ENCODE results near the gene CAMK2N1.
"Not testable (repeated sequence)": the region's sequence is repeated elsewhere in the genome, so short reads cannot be mapped to it uniquely, and the experiment has no call there.

Gene CAMK2N1

DNA sequence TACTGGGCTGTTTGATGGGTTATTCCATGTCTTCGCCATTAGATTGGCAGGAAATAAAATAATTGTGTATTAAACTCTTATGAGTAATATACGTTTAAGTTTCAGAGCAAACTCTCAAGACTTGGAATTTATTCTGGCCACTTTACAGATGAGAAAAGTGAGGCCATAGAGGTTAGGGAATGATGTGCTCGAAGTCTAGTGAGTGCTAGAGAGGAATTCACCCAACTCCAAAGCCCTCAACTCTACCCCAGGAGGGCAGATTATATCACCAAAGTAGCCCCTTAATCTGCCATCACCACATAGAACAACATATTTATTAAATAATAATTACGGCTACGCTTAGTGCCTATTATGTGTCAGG, 22.4 kb upstream of the CAMK2N1 start:
- H3K4me1 ChIP-seq (ENCODE audit: control insufficient read depth, low read depth, low read length), result no peaks in the 10 kb centered on the region
- H3K9ac ChIP-seq (ENCODE audit: low read length), result peak overlapping the region; percentile 53
- peak overlapping the region; percentile 84 for H3K4me3 ChIP-seq (ENCODE audit: low read length)
- no peaks in the 10 kb centered on the region for H3K9me3 ChIP-seq (ENCODE audit: control insufficient read depth, low read depth, low read length)
- H3K36me3 ChIP-seq (ENCODE audit: control insufficient read depth, low read depth, low read length), result peaks cover 7% of the 10 kb centered on the region
- H3K27ac ChIP-seq (ENCODE audit: low read length), result no peak overlapping the region
- H3K27me3 ChIP-seq (ENCODE audit: control insufficient read depth, insufficient read depth, low read length), result peaks cover 30% of the 10 kb centered on the region

GRCh38 chr1:20507564-20508410, 21.8 kb upstream of the CAMK2N1 start, which contains the start of gene MUL1:
Gene MUL1, minus strand, starts transcription at chr1:20508151. Its CDS starts 127 bp downstream, at chr1:20508024.
- Histone ChIP-seq H3K27ac (ENCODE audit: low read length) (no peak within 1 kb of the TSS), H3K4me3 (ENCODE audit: low read length) (peak within 1 kb of the TSS; percentile 84), H3K27me3 (ENCODE audit: control insufficient read depth, insufficient read depth, low read length) (peaks cover 25% of the 10 kb centered on the region), H3K9me3 (ENCODE audit: control insufficient read depth, low read depth, low read length) (no peaks in the 10 kb centered on the region), H3K9ac (ENCODE audit: low read length) (peak within 1 kb of the TSS; percentile 53), H3K4me1 (ENCODE audit: control insufficient read depth, low read depth, low read length) (no peaks in the 10 kb centered on the region), H3K36me3 (ENCODE audit: control insufficient read depth, low read depth, low read length) (peaks cover 11% of the 10 kb centered on the region)

DNA sequence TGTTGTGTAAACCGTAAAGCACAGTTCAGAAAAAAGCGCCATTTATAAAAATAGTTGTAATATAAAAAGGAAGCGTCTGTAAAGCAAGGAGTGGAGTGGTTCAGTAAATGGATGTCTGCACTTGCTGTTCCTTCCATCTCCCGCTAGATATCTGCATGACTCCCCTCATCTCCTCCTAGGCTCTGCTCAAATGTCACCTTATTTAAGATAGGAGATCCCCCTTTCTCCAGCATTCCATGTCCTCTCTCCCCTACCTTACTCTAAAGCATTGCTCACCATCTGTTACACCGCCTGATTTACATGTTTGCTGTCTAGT, 21.2 kb upstream of the CAMK2N1 start:
- H3K36me3 ChIP-seq (ENCODE audit: control insufficient read depth, low read depth, low read length), result peaks cover 13% of the 10 kb centered on the region
- H3K4me3 ChIP-seq (ENCODE audit: low read length), result peak overlapping the region; percentile 84
- no peaks in the 10 kb centered on the region for H3K9me3 ChIP-seq (ENCODE audit: control insufficient read depth, low read depth, low read length)
- H3K4me1 ChIP-seq (ENCODE audit: control insufficient read depth, low read depth, low read length), result no peaks in the 10 kb centered on the region
- H3K27me3 ChIP-seq (ENCODE audit: control insufficient read depth, insufficient read depth, low read length), result peaks cover 22% of the 10 kb centered on the region
- H3K27ac ChIP-seq (ENCODE audit: low read length), result no peak overlapping the region
- H3K9ac ChIP-seq (ENCODE audit: low read length), result peak overlapping the region; percentile 53

DNA sequence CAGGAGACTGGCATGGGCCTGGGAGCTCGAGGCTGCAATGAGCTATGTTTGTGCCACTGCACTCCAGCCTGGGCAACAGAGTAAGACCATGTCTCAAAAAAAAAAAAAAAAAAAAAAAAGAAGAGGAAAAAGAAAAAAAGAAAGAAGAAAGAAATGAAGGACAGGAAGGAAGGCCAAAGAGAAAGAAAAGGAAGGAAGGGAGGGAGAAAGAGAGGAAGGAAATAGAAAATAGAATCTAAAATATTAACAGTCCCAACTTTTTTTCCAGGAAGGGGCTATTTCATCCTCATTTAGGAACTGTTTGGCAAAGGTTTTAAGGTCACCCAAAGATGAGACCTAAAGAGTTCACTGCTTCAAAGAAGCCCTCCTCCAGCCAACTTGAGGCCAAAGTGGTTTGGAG, 19.5 kb upstream of the CAMK2N1 start:
- Histone ChIP-seq H3K4me1 (ENCODE audit: control insufficient read depth, low read depth, low read length) (no peaks in the 10 kb centered on the region), H3K9ac (ENCODE audit: low read length) (no peak overlapping the region), H3K36me3 (ENCODE audit: control insufficient read depth, low read depth, low read length) (peaks cover 30% of the 10 kb centered on the region), H3K27ac (ENCODE audit: low read length) (no peak overlapping the region), H3K27me3 (ENCODE audit: control insufficient read depth, insufficient read depth, low read length) (peaks cover 6% of the 10 kb centered on the region), H3K4me3 (ENCODE audit: low read length) (no peak overlapping the region), H3K9me3 (ENCODE audit: control insufficient read depth, low read depth, low read length) (no peaks in the 10 kb centered on the region)

DNA sequence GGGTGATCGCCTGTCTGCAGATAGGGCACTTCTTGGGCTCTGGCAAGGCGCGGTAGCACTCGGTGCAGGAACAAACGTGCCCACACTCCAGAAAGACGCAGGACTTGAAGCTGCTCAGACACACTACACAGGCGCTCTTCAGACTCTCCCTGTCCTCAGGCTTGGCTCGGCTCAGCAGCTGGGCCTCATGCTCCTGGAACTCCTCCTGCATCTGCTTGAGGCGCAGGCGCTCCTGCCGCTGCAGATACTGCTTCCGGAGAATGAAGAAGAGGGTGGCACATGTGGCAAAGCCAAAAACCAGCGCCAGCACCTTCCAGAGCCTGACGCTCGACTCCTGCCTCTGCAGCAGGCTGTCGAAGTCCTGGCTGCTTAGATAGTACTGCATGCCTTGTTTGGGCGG, 14.7 kb upstream of the CAMK2N1 start:
- peaks cover 47% of the 10 kb centered on the region for H3K36me3 ChIP-seq (ENCODE audit: control insufficient read depth, low read depth, low read length)

DNA sequence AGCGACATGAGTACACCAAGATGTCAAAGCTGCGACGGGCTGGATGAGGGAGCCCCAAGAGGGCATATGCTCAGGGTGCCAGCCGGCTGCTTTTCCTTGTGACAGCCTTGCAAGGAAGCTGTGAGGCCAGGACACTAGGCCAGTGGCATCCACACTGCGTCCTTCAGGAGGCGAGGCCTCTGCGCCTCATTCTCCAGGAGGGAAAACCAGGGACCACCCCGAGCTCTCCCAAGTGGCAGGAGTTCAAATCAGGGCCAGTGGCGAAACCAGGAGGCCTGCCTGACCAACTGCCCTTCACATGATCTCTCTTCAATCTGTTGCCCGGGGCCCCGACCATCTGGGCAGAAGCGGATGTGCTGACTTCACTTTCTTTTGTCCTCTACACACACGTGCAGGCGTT, 13.7 kb upstream of the CAMK2N1 start:
- no peak overlapping the region for H3K9ac ChIP-seq (ENCODE audit: low read length)
- peaks cover 47% of the 10 kb centered on the region for H3K36me3 ChIP-seq (ENCODE audit: control insufficient read depth, low read depth, low read length)
- no peak overlapping the region for H3K27ac ChIP-seq (ENCODE audit: low read length)
- no peaks in the 10 kb centered on the region for H3K27me3 ChIP-seq (ENCODE audit: control insufficient read depth, insufficient read depth, low read length)
- H3K9me3 ChIP-seq (ENCODE audit: control insufficient read depth, low read depth, low read length), result no peaks in the 10 kb centered on the region
- peaks cover under 1% of the 10 kb centered on the region for H3K4me1 ChIP-seq (ENCODE audit: control insufficient read depth, low read depth, low read length)
- H3K4me3 ChIP-seq (ENCODE audit: low read length), result no peak overlapping the region

More for the DNA sequence above, 14.7 kb upstream of the CAMK2N1 start:
- H3K9me3 ChIP-seq (ENCODE audit: control insufficient read depth, low read depth, low read length), result no peaks in the 10 kb centered on the region
- H3K27ac ChIP-seq (ENCODE audit: low read length), result no peak overlapping the region
- no peak overlapping the region for H3K4me3 ChIP-seq (ENCODE audit: low read length)
- no peak overlapping the region for H3K9ac ChIP-seq (ENCODE audit: low read length)
- no peaks in the 10 kb centered on the region for H3K27me3 ChIP-seq (ENCODE audit: control insufficient read depth, insufficient read depth, low read length)
- H3K4me1 ChIP-seq (ENCODE audit: control insufficient read depth, low read depth, low read length), result no peaks in the 10 kb centered on the region

GRCh38 chr1:20499105-20499504, 13.1 kb upstream of the CAMK2N1 start:
- no peak overlapping the region for H3K4me3 ChIP-seq (ENCODE audit: low read length)
- H3K36me3 ChIP-seq (ENCODE audit: control insufficient read depth, low read depth, low read length), result peaks cover 47% of the 10 kb centered on the region
- no peak overlapping the region for H3K9ac ChIP-seq (ENCODE audit: low read length)
- no peak overlapping the region for H3K27ac ChIP-seq (ENCODE audit: low read length)
- H3K9me3 ChIP-seq (ENCODE audit: control insufficient read depth, low read depth, low read length), result no peaks in the 10 kb centered on the region
- H3K4me1 ChIP-seq (ENCODE audit: control insufficient read depth, low read depth, low read length), result peaks cover 7% of the 10 kb centered on the region
- H3K27me3 ChIP-seq (ENCODE audit: control insufficient read depth, insufficient read depth, low read length), result no peaks in the 10 kb centered on the region

DNA sequence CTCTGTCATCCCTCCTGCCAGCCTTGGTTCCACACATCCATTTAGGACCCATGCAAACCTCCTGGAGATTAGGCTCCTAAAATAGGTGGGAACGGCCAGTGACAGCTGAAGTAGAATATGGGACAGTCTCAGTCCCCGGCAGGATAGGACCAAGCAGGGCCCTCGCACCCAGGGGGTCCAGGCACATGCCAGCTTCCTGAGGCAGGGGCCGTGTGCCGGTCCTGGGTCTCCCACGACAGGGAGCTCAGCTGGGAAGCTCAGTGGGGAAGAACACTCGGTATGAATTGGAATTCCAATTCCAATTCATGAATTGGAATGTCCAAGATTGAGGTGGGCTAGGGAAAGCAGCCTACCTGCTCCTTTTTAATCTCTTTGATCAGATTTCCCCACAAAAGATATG, 12.1 kb upstream of the CAMK2N1 start:
- Histone ChIP-seq H3K27me3 (ENCODE audit: control insufficient read depth, insufficient read depth, low read length) (no peaks in the 10 kb centered on the region), H3K9me3 (ENCODE audit: control insufficient read depth, low read depth, low read length) (no peaks in the 10 kb centered on the region), H3K36me3 (ENCODE audit: control insufficient read depth, low read depth, low read length) (peaks cover 43% of the 10 kb centered on the region), H3K9ac (ENCODE audit: low read length) (no peak overlapping the region), H3K4me3 (ENCODE audit: low read length) (no peak overlapping the region), H3K27ac (ENCODE audit: low read length) (no peak overlapping the region), H3K4me1 (ENCODE audit: control insufficient read depth, low read depth, low read length) (peaks cover 10% of the 10 kb centered on the region)

DNA sequence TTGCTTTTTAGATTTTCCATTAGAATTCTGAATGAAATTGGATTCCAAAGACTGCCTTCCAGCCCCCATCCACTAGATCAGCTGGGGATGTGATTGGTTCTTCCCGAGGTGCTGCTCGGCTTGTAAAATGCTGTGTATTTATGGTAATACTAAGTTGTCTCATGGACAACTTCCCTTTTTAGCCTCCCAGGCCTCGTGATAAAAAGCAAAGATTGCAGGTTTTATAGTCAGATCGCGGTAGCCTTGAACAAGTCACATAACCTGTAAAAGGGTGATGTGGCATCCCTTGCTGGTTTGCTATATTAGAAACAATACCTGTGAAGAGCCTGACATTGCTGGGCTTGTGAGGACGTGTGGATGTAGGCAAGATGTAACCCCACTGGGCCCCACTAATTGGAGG, 11.5 kb upstream of the CAMK2N1 start:
- H3K36me3 ChIP-seq (ENCODE audit: control insufficient read depth, low read depth, low read length), result peaks cover 40% of the 10 kb centered on the region
- peaks cover 10% of the 10 kb centered on the region for H3K4me1 ChIP-seq (ENCODE audit: control insufficient read depth, low read depth, low read length)
- no peaks in the 10 kb centered on the region for H3K27me3 ChIP-seq (ENCODE audit: control insufficient read depth, insufficient read depth, low read length)
- no peak overlapping the region for H3K4me3 ChIP-seq (ENCODE audit: low read length)
- H3K9me3 ChIP-seq (ENCODE audit: control insufficient read depth, low read depth, low read length), result no peaks in the 10 kb centered on the region
- H3K9ac ChIP-seq (ENCODE audit: low read length), result no peak overlapping the region
- no peak overlapping the region for H3K27ac ChIP-seq (ENCODE audit: low read length)

DNA sequence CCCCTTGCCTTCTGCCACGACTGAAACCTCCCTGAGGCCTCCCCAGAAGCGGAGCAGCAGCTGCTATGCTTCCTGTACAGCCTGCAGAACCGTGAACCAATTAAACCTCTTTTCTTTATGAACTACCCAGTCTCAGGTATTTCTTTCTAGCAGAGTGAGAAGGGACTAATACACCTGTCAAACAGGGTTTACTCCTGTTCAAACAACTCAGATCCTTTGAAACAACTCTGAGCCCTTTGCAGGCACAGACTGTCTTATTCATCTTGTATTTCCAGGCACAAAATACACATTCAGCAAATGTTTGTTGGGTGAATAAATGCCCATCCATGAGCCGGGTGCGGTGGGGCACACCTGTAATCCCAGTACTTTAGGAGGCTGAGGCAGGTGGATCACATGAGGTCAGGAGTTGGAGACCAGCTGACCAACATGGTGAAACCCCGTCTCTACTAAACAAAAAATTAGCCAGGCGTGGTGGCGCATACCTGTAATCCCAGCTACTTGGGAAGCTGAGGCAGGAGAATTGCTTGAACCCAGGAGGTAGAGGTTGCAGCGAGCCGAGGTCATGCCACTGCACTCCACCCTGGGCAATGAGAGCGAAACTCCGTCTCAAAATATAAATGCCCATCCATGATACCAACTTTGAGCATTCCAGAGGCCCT, 10.8 kb upstream of the CAMK2N1 start:
- Histone ChIP-seq H3K4me1 (ENCODE audit: control insufficient read depth, low read depth, low read length) (peaks cover 10% of the 10 kb centered on the region), H3K36me3 (ENCODE audit: control insufficient read depth, low read depth, low read length) (peaks cover 35% of the 10 kb centered on the region)
- not testable (repeated sequence) for H3K27me3 ChIP-seq (ENCODE audit: control insufficient read depth, insufficient read depth, low read length); H3K9ac ChIP-seq (ENCODE audit: low read length); H3K9me3 ChIP-seq (ENCODE audit: control insufficient read depth, low read depth, low read length); H3K4me3 ChIP-seq (ENCODE audit: low read length); H3K27ac ChIP-seq (ENCODE audit: low read length)

DNA sequence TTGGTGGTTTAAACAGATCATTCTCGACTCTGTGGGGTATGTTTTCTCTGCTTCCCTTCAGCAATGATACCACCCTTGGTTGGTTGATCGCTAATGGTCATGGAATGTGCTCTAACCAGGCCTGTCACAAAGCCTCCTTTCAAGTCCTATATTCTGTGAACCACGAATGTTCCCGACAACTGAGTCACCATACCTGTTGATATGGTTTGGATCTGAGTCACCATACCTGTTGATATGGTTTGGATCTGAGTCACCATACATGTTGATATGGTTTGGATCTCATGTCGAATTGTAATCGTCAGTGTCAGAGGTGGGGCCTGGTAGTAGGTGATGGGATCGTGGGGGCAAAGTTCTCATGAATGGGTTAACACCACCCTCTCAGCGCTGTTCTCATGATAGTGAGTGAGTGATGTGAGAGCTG, 10.2 kb upstream of the CAMK2N1 start:
- Histone ChIP-seq H3K9me3 (ENCODE audit: control insufficient read depth, low read depth, low read length) (no peaks in the 10 kb centered on the region), H3K4me3 (ENCODE audit: low read length) (no peak overlapping the region), H3K27ac (ENCODE audit: low read length) (no peak overlapping the region), H3K27me3 (ENCODE audit: control insufficient read depth, insufficient read depth, low read length) (no peaks in the 10 kb centered on the region), H3K9ac (ENCODE audit: low read length) (no peak overlapping the region), H3K4me1 (ENCODE audit: control insufficient read depth, low read depth, low read length) (peaks cover 10% of the 10 kb centered on the region), H3K36me3 (ENCODE audit: control insufficient read depth, low read depth, low read length) (peaks cover 29% of the 10 kb centered on the region)

GRCh38 chr1:20495661-20496060, 9.7 kb upstream of the CAMK2N1 start:
- Histone ChIP-seq H3K9ac (ENCODE audit: low read length) (no peak overlapping the region), H3K36me3 (ENCODE audit: control insufficient read depth, low read depth, low read length) (peaks cover 23% of the 10 kb centered on the region), H3K4me3 (ENCODE audit: low read length) (no peak overlapping the region), H3K9me3 (ENCODE audit: control insufficient read depth, low read depth, low read length) (no peaks in the 10 kb centered on the region), H3K27me3 (ENCODE audit: control insufficient read depth, insufficient read depth, low read length) (no peaks in the 10 kb centered on the region), H3K27ac (ENCODE audit: low read length) (no peak overlapping the region), H3K4me1 (ENCODE audit: control insufficient read depth, low read depth, low read length) (peaks cover 10% of the 10 kb centered on the region)

Measured in iPS-18a (cell line).